Endothelial cell of umbilical vein (primary cell): ENCODE results near the gene EFNA5. TPM values are rescaled to one million over a fixed set of nuclear protein-coding genes. Genes with fewer than 3 reads are reported as not detected.

Experiments used
- BruUV-seq: library from RNA; stranded (reverse); fragments of 400-500 nt; replicated peaks from 2 replicates; lab custom pipeline; 2021; lab: Mats Ljungman, UMichigan
- CTCF ChIA-PET: fragments of 300-600, 350-600 bp; sonication (Branson Sonifier 250); formaldehyde crosslinking; loops from one replicate; lab custom pipeline; 2021; ENCODE audit warnings: antibody characterized with exemption, inconsistent platforms; lab: Charles Lee
- POLR2A ChIA-PET: fragments of 300-600, 350-600 bp; sonication (Branson Sonifier 250); formaldehyde crosslinking; loops from one replicate; lab custom pipeline; 2021; ENCODE audit warnings: antibody characterized with exemption, inconsistent platforms; lab: Charles Lee
- DNase-seq: peaks from one replicate; pipeline ENCODE4 v3.0.0-alpha.2; 2011; ENCODE audit warnings: low read depth, low spot score
- FAIRE-seq: peaks from 2 replicates; lab custom pipeline; 2011; peaks lifted over from hg19 to GRCh38; lab: Jason Lieb, UNC
- H2AFZ ChIP-seq: 2 replicates; pipeline ENCODE4 v1.6.0; 2012; ENCODE audit warnings: low read depth, low read length, control low read depth, inconsistent platforms
- H3K27ac ChIP-seq: 2 replicates; pipeline ENCODE4 v1.5.1; 2011; ENCODE audit warnings: low read depth, mild to moderate bottlenecking, control low read depth, low read length, moderate library complexity; ENCODE audit not compliant: insufficient read depth
- H3K27me3 ChIP-seq, 2 experiments: 2 replicates each; pipeline versions ENCODE4 v1.6.0 to v1.6.1; 2011; ENCODE audit warnings: low read length in 2 of 2, mixed read lengths in 1 of 2; ENCODE audit not compliant: control insufficient read depth in 2 of 2, insufficient read depth in 2 of 2
- H3K36me3 ChIP-seq, 2 experiments: 2 replicates in 1 of 2; 3 replicates in 1 of 2; pipeline ENCODE4 v1.5.1; 2011; ENCODE audit warnings: low read length in 2 of 2, mild to moderate bottlenecking in 1 of 2, moderate library complexity in 1 of 2; ENCODE audit not compliant: control insufficient read depth in 2 of 2, insufficient read depth in 2 of 2; ENCODE audit errors: extremely low read depth in 1 of 2
- H3K4me1 ChIP-seq: 3 replicates; pipeline ENCODE4 v1.5.1; 2011; ENCODE audit warnings: mild to moderate bottlenecking, low read length; ENCODE audit not compliant: control insufficient read depth, insufficient read depth; ENCODE audit errors: extremely low read depth
- H3K4me2 ChIP-seq: 2 replicates; pipeline ENCODE4 v1.6.1; 2011; ENCODE audit warnings: low read length, control low read depth, mixed read lengths; ENCODE audit not compliant: insufficient read depth
- H3K4me3 ChIP-seq, 3 experiments: fragments of 200-600 bp in 1 of 3; sonication (generic), shearing (Covaris generic) in 1 of 3; replicated peaks in 1 of 3; 2 replicates each; pipeline ENCODE4 v1.5.1; 2011 to 2016; ENCODE audit warnings: control low read depth in 3 of 3, low read length in 3 of 3, mild to moderate bottlenecking in 2 of 3, inconsistent platforms in 1 of 3, low read depth in 1 of 3, moderate library complexity in 1 of 3; ENCODE audit not compliant: insufficient read depth in 1 of 3
- H3K79me2 ChIP-seq: 2 replicates; pipeline ENCODE4 v1.6.0; 2012; ENCODE audit warnings: low read length, inconsistent platforms; ENCODE audit not compliant: control insufficient read depth, insufficient read depth
- H3K9ac ChIP-seq: replicated peaks from 2 replicates; pipeline ENCODE3; 2011; ENCODE audit warnings: low read length, control low read depth; ENCODE audit not compliant: insufficient read depth; ENCODE audit errors: extremely low read depth
- H3K9me1 ChIP-seq: replicated peaks from 3 replicates; pipeline ENCODE4 v1.6.0; 2011; ENCODE audit warnings: mild to moderate bottlenecking, low read length; ENCODE audit not compliant: control insufficient read depth, insufficient read depth; ENCODE audit errors: extremely low read depth
- H3K9me3 ChIP-seq: replicated peaks from 2 replicates; pipeline ENCODE4 v1.5.1; 2012; ENCODE audit warnings: low read length, inconsistent platforms; ENCODE audit not compliant: control insufficient read depth, insufficient read depth
- H4K20me1 ChIP-seq: replicated peaks from 2 replicates; pipeline ENCODE3; 2011; ENCODE audit warnings: mild to moderate bottlenecking, low read length; ENCODE audit not compliant: control insufficient read depth, insufficient read depth; ENCODE audit errors: extremely low read depth
- EZH2 ChIP-seq: IDR thresholded peaks from 2 replicates; pipeline ENCODE4 v1.6.1; 2012; ENCODE audit warnings: borderline replicate concordance, low read depth, mild to moderate bottlenecking, moderate library complexity, low read length, inconsistent platforms; ENCODE audit not compliant: severe bottlenecking
- FOS ChIP-seq: IDR thresholded peaks from 2 replicates; pipeline ENCODE4 v1.6.1; 2011; ENCODE audit warnings: mild to moderate bottlenecking, low read length, moderate library complexity, borderline replicate concordance; ENCODE audit not compliant: insufficient read depth
- GATA2 ChIP-seq: IDR thresholded peaks from 2 replicates; pipeline ENCODE4 v1.7.0; 2011; ENCODE audit warnings: low read depth, mild to moderate bottlenecking, moderate library complexity, mixed read lengths, low read length; ENCODE audit not compliant: insufficient read length, insufficient read depth
- JUN ChIP-seq: IDR thresholded peaks from 2 replicates; pipeline ENCODE4 v1.6.1; 2011; ENCODE audit warnings: borderline replicate concordance, low read depth; ENCODE audit not compliant: insufficient read length, insufficient read depth
- MYC ChIP-seq: IDR thresholded peaks from one replicate; pipeline ENCODE4 v1.6.1; 2011; ENCODE audit warnings: mild to moderate bottlenecking, low read depth, low read length
- POLR2AphosphoS5 ChIP-seq: IDR thresholded peaks from 2 replicates; pipeline ENCODE4 v1.6.1; 2012; ENCODE audit warnings: low read depth, mild to moderate bottlenecking, control low read depth, low read length, moderate library complexity; ENCODE audit not compliant: insufficient read depth
- dilution Hi-C: fragments of 300-500 bp; cut with MboI; formaldehyde crosslinking; loops from one replicate; pipeline ENCODE4 v1.15.0; 2019; ENCODE audit warnings: low sequenced_read_pairs; ENCODE audit not compliant: extremely low pct_ligation_motif_present
- intact Hi-C: fragments of 100-400 bp; cut with micrococcal nuclease; formaldehyde crosslinking; loops from one replicate; pipeline ENCODE4 v1.10.0; 2022
- polyA plus RNA-seq, 4 experiments: library from polyadenylated mRNA; depleted of rRNA in 3 of 4; stranded (reverse) in 3 of 4; unstranded in 1 of 4; fragments of >200 nt; gene quantifications; 2 replicates each; pipeline versions ENCODE4 v1.2.1 to v1.2.3, GENCODE V29; 2011 to 2012; ENCODE audit warnings: missing spikeins in 1 of 4
- total RNA-seq: library from RNA; stranded (reverse); gene quantifications from 2 replicates; pipeline ENCODE4 v1.2.3, GENCODE V29; 2021
- TF ChIP-seq, protein P1 (sequence below), 2 donors: IDR thresholded peaks; 1 replicate in 1 of 2; 2 replicates in 1 of 2; pipeline ENCODE4 v1.5.1; 2011; ENCODE audit warnings: low read length in 2 of 2, mild to moderate bottlenecking in 2 of 2, moderate library complexity in 2 of 2, control low read depth in 1 of 2, inconsistent platforms in 1 of 2, low read depth in 1 of 2; ENCODE audit not compliant: insufficient read depth in 1 of 2; ENCODE audit errors: extremely low read depth in 1 of 2

Gene EFNA5
- total and polyA plus RNA-seq, 2 donors (not counting 3 experiments of a cell fraction or from before 2014, with no cell fraction given) = 13.6 to 22.1 TPM

- Histone ChIP-seq H3K36me3 (no peaks in the 10 kb centered on the region), H3K27me3 (no peaks in the 10 kb centered on the region), H3K27ac (no peak overlapping the region), H3K79me2 (no peaks in the 10 kb centered on the region), H3K9me3 (no peaks in the 10 kb centered on the region), H3K4me1 (no peaks in the 10 kb centered on the region), H3K4me2 (no peak overlapping the region), H3K9ac (no peak overlapping the region), H3K4me3 (no peak overlapping the region), H4K20me1 (no peaks in the 10 kb centered on the region), H3K9me1 (no peaks in the 10 kb centered on the region), H2AFZ (no peak overlapping the region)
- TF ChIP-seq POLR2AphosphoS5 = no peak
- TF ChIP-seq FOS = no peak
- no peak for TF ChIP-seq EZH2
- TF ChIP-seq, protein P1, sequence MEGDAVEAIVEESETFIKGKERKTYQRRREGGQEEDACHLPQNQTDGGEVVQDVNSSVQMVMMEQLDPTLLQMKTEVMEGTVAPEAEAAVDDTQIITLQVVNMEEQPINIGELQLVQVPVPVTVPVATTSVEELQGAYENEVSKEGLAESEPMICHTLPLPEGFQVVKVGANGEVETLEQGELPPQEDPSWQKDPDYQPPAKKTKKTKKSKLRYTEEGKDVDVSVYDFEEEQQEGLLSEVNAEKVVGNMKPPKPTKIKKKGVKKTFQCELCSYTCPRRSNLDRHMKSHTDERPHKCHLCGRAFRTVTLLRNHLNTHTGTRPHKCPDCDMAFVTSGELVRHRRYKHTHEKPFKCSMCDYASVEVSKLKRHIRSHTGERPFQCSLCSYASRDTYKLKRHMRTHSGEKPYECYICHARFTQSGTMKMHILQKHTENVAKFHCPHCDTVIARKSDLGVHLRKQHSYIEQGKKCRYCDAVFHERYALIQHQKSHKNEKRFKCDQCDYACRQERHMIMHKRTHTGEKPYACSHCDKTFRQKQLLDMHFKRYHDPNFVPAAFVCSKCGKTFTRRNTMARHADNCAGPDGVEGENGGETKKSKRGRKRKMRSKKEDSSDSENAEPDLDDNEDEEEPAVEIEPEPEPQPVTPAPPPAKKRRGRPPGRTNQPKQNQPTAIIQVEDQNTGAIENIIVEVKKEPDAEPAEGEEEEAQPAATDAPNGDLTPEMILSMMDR (IDR thresholded peaks at IDR 0.05; ENCODE audit: extremely low read depth in 1 of 2, insufficient read depth in 1 of 2, low read depth in 1 of 2, low read length in 2 of 2) = no peak
- TF ChIP-seq GATA2 = no peak
- TF ChIP-seq JUN = no peak
- dilution Hi-C loops = no loop called here
- no TSS peak for BruUV-seq
- POLR2A ChIA-PET = no interaction called here
- CTCF ChIA-PET = no interaction called here
- intact Hi-C loops = no loop called here
- FAIRE-seq = no peak
- DNase-seq = no peak
Observed at GRCh38 chr5:107331312-107331711, 339.4 kb downstream of the EFNA5 start.

- DNase-seq (no peak), FAIRE-seq (no peak)
- POLR2A ChIA-PET = no interaction called here
- H3K9me3 ChIP-seq = no peaks in the 10 kb centered on the region
- CTCF ChIA-PET = no interaction called here
- no peaks in the 10 kb centered on the region for H3K4me1 ChIP-seq
- BruUV-seq = no TSS peak
- H3K79me2 ChIP-seq = no peaks in the 10 kb centered on the region
- intact Hi-C loops (no loop called here), dilution Hi-C loops (no loop called here)
- H3K36me3 ChIP-seq = no peaks in the 10 kb centered on the region
- no peaks in the 10 kb centered on the region for H3K9me1 ChIP-seq
- TF ChIP-seq MYC = no peak
- TF ChIP-seq, protein P1 (IDR thresholded peaks at IDR 0.05; ENCODE audit: extremely low read depth in 1 of 2, insufficient read depth in 1 of 2, low read depth in 1 of 2, low read length in 2 of 2) = no peak
- TF ChIP-seq EZH2 = no peak
- no peak overlapping the region for H3K9ac ChIP-seq
- H3K4me2 ChIP-seq = no peak overlapping the region
- H4K20me1 ChIP-seq = no peaks in the 10 kb centered on the region
- no peak overlapping the region for H3K27ac ChIP-seq
- no peak overlapping the region for H3K4me3 ChIP-seq
- H3K27me3 ChIP-seq = no peaks in the 10 kb centered on the region
- H2AFZ ChIP-seq = no peak overlapping the region
Observed at GRCh38 chr5:107330903-107331302, 339.8 kb downstream of the EFNA5 start.
